Right lobe of liver (tissue), 6 donors: ENCODE results near the gene GALNTL6. TPM values are rescaled to one million over a fixed set of nuclear protein-coding genes. Genes with fewer than 3 reads are reported as not detected.

Experiments used
- ATAC-seq, 4 donors: fragments of 200-7000 bp; cut with Tn5 transposase; one replicate each; pipeline ENCODE4 v1.9.1; 2020; ENCODE audit warnings: mild to moderate bottlenecking in 4 of 4, moderate library complexity in 4 of 4
- DNase-seq, 3 donors: peaks; one replicate each; pipeline ENCODE4 v3.0.0-alpha.2; 2020
- H3K27ac ChIP-seq, 3 donors: fragments of 200-600 bp; one replicate each; pipeline ENCODE4 v1.8.0; 2022
- H3K27me3 ChIP-seq, 2 donors: fragments of 200-600 bp; one replicate each; pipeline ENCODE4 v1.8.0; 2022
- H3K36me3 ChIP-seq, 4 donors: fragments of 200-600 bp; sonication (generic) in 1 of 4; one replicate each; pipeline versions ENCODE4 v1.5.1 to v1.8.0; 2017 to 2022; ENCODE audit warnings: control low read depth in 1 of 4
- H3K4me1 ChIP-seq, 4 donors: fragments of 200-600 bp; sonication (generic) in 1 of 4; one replicate each; pipeline versions ENCODE4 v1.5.1 to v1.8.0; 2017 to 2022; ENCODE audit warnings: control low read depth in 1 of 4
- H3K4me3 ChIP-seq, 3 donors: fragments of 200-600 bp; one replicate each; pipeline ENCODE4 v1.8.0; 2022
- H3K9me3 ChIP-seq, 4 donors: fragments of 200-600 bp; sonication (generic) in 1 of 4; one replicate each; pipeline versions ENCODE4 v1.5.1 to v1.8.0; 2017 to 2022; ENCODE audit warnings: control low read depth in 1 of 4
- POLR2A ChIP-seq: fragments of 450-650 bp; IDR thresholded peaks from one replicate; pipeline ENCODE4 v1.6.1; 2017; ENCODE audit warnings: antibody characterized with exemption, mild to moderate bottlenecking
- WGBS: methylation state at CpG from one replicate; pipeline ENCODE4 v1.1.6; 2018; ENCODE audit warnings: low coverage, low lambda C conversion rate; ENCODE audit not compliant: insufficient coverage; ENCODE audit errors: missing lambda C conversion rate; 5-methylcytosine and 5-hydroxymethylcytosine counted together
- intact Hi-C, 2 donors: fragments of 100-400 bp; cut with DNase I; formaldehyde crosslinking; loops; one replicate each; pipeline versions ENCODE4 v1.11.2 to v1.14.1; 2022
- total RNA-seq, 6 experiments: library from RNA; depleted of rRNA in 2 of 6; stranded (reverse); fragments of >200 nt in 2 of 6; fragmentation: NEBNext Ultra II Directional in 3 of 6; extraction: Animal tissue kit (Norgen Biotek cat#: 25700) in 3 of 6; gene quantifications; one replicate each; pipeline versions ENCODE4 v1.1.0 to v1.2.4, GENCODE V29; 2016 to 2023
- TF ChIP-seq, protein P1 (sequence below), 4 donors: fragments of 200-600 bp in 3 of 4; fragments of 450-650 bp in 1 of 4; IDR thresholded peaks; one replicate each; pipeline versions ENCODE4 v1.5.1 to v1.8.0; 2016 to 2022; ENCODE audit warnings: antibody characterized with exemption in 4 of 4, mild to moderate bottlenecking in 2 of 4
- donor health status: DM: no; HTN: yes; CAD: no.
- donor health status: DM: no; HTN: no; CAD: no.
- donor health status: DM: no; HTN: no; CAD: no.
- donor health status: DM: no; HTN: yes; CAD: no.
- donor health status: DM: no; HTN: yes; CAD: no.

The GALNTL6 gene
- total RNA-seq, 6 experiments from 2014 or later = 0.15 to 1.1 (median 0.30) TPM; not detected in 3

DNA sequence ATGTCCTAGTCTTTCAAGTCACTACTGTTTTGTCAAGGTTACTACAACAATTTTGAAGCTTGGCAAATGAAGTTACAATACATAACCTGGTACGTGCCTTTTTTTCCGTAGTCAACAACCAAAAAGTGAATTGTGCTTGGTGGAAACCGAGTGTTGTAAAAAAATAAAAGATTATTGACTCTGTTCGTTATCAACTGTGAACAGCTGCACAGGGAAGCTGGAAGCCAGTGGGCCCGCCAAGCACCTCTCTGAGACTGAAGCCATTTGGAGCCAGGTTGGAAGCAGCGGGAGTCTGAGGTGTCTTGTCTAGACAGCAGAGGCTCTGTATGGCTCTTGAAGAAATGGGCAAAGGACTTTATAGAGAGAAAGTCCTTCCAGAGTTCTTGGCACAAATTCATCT is 119.0 kb downstream of the GALNTL6 start:
- no peak for DNase-seq
- ATAC-seq = no peak
- Histone ChIP-seq H3K9me3 (no peaks in the 10 kb centered on the region), H3K36me3 (no peaks in the 10 kb centered on the region), H3K4me1 (no peaks in the 10 kb centered on the region), H3K27ac (no peak overlapping the region), H3K27me3 (no peaks in the 10 kb centered on the region), H3K4me3 (no peak overlapping the region)
- WGBS = 72% methylated on average over 4 of the region's 6 CpGs
- TF ChIP-seq POLR2A = no peak
- TF ChIP-seq, protein P1, sequence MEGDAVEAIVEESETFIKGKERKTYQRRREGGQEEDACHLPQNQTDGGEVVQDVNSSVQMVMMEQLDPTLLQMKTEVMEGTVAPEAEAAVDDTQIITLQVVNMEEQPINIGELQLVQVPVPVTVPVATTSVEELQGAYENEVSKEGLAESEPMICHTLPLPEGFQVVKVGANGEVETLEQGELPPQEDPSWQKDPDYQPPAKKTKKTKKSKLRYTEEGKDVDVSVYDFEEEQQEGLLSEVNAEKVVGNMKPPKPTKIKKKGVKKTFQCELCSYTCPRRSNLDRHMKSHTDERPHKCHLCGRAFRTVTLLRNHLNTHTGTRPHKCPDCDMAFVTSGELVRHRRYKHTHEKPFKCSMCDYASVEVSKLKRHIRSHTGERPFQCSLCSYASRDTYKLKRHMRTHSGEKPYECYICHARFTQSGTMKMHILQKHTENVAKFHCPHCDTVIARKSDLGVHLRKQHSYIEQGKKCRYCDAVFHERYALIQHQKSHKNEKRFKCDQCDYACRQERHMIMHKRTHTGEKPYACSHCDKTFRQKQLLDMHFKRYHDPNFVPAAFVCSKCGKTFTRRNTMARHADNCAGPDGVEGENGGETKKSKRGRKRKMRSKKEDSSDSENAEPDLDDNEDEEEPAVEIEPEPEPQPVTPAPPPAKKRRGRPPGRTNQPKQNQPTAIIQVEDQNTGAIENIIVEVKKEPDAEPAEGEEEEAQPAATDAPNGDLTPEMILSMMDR (IDR thresholded peaks at IDR 0.05) = no peak
- intact Hi-C loops = no loop called here

DNA sequence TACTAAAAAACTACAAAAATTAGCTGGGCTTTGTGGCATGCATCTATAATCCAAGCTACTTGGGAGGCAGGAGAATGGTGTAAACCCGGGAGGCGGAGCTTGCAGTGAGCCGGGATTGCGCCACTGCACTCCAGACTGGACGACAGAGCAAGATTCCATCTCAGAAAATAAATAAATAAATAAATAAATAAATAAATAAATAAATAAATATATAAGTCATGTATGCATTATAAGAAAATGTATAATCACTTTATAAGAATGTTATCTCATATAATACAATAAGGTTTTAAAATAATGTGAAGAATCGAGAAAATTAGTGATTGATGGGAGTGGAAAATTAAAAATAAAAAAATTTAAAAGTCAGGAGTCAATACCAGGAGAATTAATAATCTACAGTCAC is 127.5 kb downstream of the GALNTL6 start:
- Histone ChIP-seq H3K36me3 (no peaks in the 10 kb centered on the region), H3K27ac (no peak overlapping the region), H3K4me1 (no peaks in the 10 kb centered on the region), H3K27me3 (peaks cover 0 to 4% of the 10 kb centered on the region in 2 donors), H3K9me3 (no peaks in the 10 kb centered on the region), H3K4me3 (no peak overlapping the region)
- intact Hi-C loops = no loop called here
- TF ChIP-seq POLR2A = no peak
- TF ChIP-seq, protein P1 (IDR thresholded peaks at IDR 0.05) = no peak
- 73% methylated on average over 6 of the region's 6 CpGs for WGBS
- DNase-seq = no peak
- ATAC-seq = no peak

DNA sequence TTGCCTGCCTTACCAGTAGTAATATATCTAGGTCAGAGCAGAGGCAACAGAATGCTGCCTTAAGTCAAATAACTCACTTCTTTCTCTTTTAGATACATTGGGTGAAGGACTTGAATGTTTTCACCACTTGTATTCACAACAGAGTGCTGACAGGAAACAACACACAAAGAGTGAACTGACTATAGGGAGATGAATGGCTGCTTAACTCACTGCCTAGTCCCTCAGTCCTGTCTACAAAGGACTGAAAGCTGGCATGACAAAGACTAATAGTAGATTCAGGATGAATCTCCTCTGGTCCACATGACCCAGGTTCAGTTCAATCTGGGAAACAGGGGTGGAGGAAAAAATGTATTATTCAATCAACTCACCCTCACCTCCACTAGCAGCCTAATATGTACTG is 134.2 kb downstream of the GALNTL6 start:
- no peak for TF ChIP-seq POLR2A
- TF ChIP-seq, protein P1 (IDR thresholded peaks at IDR 0.05) = no peak
- no peaks in the 10 kb centered on the region for H3K36me3 ChIP-seq
- H3K27ac ChIP-seq = no peak overlapping the region
- ATAC-seq = no peak
- H3K27me3 ChIP-seq = peaks cover 0 to 4% of the 10 kb centered on the region in 2 donors
- no peak overlapping the region for H3K4me3 ChIP-seq
- DNase-seq = no peak
- intact Hi-C loops = no loop called here
- no peaks in the 10 kb centered on the region for H3K4me1 ChIP-seq
- H3K9me3 ChIP-seq = no peaks in the 10 kb centered on the region

DNA sequence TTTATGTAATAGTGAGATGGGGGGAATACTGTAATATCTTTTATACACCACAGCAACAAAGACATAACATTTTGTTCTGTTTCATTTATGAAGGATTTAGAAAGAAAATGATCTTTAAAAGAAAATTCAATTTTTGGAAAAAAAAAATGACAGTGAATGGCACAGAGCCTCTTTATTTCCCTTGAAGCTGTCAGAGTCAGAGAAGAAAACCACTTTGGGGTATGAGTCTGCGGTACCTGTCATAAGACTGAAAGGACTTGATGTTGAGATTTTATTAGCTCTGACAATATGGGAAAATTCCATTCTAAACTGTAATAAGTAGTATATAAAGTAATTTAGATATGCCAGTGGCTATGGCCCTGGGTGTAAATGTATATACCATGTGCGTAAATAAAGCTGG is 134.8 kb downstream of the GALNTL6 start:
- TF ChIP-seq, protein P1 (IDR thresholded peaks at IDR 0.05) = no peak
- TF ChIP-seq POLR2A = no peak
- DNase-seq = no peak
- Histone ChIP-seq H3K27me3 (peaks cover 0 to 4% of the 10 kb centered on the region in 2 donors), H3K36me3 (no peaks in the 10 kb centered on the region), H3K27ac (no peak overlapping the region), H3K4me1 (no peaks in the 10 kb centered on the region), H3K4me3 (no peak overlapping the region), H3K9me3 (no peaks in the 10 kb centered on the region)
- intact Hi-C loops = no loop called here
- no peak for ATAC-seq
- 31% methylated on average over 2 of the region's 2 CpGs for WGBS

DNA sequence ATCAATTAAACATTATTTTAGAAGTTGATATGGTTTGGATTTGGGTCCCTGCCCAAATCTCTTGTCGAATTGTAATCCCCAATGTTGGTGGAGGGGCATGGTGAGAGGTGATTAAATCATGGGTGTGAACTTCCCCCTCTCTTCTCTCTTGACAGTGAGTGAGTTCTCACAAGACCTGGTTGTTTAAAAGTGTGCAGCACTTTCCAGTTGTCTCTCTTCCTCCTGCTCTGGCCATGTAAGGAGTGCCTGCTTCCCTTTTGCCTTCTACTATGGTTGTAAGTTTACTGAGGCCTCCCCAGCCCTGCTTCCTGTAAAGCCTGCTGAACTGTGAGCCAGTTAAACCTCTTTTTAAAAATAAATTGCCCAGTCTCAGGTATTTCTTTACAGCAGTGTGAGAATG is 141.4 kb downstream of the GALNTL6 start:
- DNase-seq (no peak), ATAC-seq (no peak)
- Histone ChIP-seq H3K9me3 (no peaks in the 10 kb centered on the region), H3K27ac (no peak overlapping the region), H3K4me1 (no peaks in the 10 kb centered on the region), H3K4me3 (no peak overlapping the region), H3K36me3 (no peaks in the 10 kb centered on the region), H3K27me3 (no peaks in the 10 kb centered on the region)
- intact Hi-C loops = no loop called here
- no peak for TF ChIP-seq POLR2A
- TF ChIP-seq, protein P1 (IDR thresholded peaks at IDR 0.05) = no peak
- 23% methylated on average over 1 of the region's 1 CpG for WGBS
